Left forelimb (tissue), 1 donor: ENCODE data around the gene COL16A1.
"Not testable (repeated sequence)": the region's sequence is repeated elsewhere in the genome, so short reads cannot be mapped to it uniquely, and the experiment has no call there.

ENCODE experiments used
- DNase-seq: peaks from one replicate; pipeline ENCODE4 v3.0.0-alpha.2; 2018; ENCODE audit warnings: low spot score

The COL16A1 gene

DNA sequence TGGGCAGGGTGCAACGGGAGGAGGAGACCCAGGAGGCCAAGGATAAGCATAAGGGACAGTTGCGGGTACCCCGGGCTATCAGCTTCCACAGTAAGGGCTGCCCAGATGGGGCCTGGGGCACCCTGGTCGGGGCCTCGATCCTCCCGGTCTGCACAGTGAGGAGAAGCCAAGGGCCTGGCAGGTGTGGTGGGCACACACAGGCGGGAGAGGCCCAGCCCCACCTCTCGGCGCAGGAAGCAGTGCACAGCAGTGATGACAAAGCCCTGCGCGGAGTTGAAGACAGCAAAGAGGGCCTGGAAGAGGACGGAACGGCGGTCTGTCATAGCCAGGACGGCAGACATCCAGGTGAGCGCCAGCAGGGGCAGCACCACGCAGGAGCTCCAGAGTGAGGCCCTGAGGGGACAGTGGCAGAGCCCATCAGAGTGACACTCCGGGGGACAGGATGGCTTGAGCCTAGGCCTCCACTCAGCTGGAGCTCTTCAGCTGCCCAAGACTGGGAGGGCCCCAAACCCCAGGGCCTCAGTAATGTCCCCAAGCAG, 29.0 kb upstream of the COL16A1 start:
- no peak for DNase-seq

- DNase-seq, result no peak
Measured at GRCh38 chr1:31732343-31732742, 28.5 kb upstream of the COL16A1 start.

GRCh38 chr1:31731049-31731565, 27.3 kb upstream of the COL16A1 start:
- DNase-seq, result no peak

- DNase-seq, result no peak
Measured at GRCh38 chr1:31730336-31731048, 26.7 kb upstream of the COL16A1 start.

- DNase-seq, result no peak
Measured at GRCh38 chr1:31727849-31728248, 24.0 kb upstream of the COL16A1 start.

GRCh38 chr1:31727195-31727594, 23.4 kb upstream of the COL16A1 start:
- no peak for DNase-seq

DNA sequence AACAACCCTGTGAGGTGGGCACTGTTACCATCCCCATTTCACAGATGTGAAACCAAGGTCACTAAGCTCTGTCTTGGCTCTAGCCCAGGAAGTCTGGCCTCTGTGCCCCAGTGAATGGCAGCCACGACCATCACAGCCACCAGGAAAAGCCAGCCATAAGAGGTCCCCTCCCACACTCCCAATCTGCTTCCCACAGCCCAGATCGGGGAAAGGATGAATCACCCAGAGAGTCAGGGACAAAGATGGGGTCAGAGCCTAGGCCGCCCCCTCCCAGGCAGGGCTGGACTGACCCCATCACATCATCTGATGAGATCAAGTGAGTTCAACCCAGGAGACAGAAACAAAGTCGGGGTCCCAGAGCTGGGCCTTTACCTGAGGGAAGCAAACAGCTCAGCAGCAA, 22.9 kb upstream of the COL16A1 start:
- no peak for DNase-seq

DNA sequence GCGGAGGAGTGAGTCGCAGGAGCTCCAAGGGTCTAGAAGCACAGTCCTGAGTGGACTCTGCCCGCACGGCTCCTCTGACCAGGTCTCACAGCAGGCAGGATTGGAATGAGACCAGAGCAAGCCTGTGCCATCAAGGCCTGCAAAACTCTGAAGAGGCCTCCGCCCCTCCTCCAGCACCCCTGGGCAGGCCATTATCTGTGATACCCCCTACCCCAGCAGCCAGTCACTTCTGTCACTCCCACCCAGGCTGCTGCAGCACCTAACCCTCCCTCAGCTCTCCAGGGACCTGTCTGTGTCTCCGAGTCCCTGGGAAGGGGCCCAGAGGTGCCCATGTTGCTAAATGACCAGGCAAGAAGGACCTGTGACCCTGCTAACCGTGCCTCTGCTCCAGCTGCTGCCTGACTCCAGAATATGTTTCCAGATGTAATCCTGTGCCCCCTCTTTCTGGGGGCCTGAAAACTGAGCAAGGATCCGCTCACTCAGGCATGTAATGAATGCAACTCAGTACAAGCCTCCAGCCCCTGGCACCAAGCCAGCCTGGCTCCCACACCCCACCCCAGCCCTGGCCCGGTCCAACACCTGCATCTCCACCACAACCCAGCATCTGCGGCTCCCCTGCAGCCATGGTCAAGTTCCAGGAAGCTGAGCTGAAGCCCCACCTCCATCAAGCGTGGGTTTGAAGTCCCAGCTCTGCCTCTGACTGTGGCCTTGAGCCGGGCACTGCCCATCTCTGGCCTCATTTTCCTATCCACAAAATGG, 22.1 kb upstream of the COL16A1 start:
- no peak for DNase-seq

DNA sequence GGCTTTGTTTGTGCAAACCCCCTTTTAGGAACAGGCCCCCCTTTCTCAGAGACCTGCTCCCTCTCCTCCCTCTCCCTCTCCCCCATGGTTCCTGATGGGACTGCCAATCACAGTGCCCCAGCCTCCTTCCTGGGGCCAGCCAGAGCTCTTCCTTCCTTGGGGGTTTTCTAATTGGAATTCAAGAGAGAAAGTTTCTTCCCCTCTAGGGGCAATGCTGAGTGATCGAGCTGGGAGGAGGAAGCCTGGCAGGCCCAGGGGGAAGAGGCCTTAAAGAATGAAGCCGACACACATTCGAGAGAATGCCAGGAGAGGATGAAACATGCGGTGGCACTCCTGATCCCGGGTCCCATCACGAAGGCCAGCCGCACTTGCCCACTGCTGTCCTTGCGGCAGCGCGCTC, 21.3 kb upstream of the COL16A1 start:
- no peak for DNase-seq

DNA sequence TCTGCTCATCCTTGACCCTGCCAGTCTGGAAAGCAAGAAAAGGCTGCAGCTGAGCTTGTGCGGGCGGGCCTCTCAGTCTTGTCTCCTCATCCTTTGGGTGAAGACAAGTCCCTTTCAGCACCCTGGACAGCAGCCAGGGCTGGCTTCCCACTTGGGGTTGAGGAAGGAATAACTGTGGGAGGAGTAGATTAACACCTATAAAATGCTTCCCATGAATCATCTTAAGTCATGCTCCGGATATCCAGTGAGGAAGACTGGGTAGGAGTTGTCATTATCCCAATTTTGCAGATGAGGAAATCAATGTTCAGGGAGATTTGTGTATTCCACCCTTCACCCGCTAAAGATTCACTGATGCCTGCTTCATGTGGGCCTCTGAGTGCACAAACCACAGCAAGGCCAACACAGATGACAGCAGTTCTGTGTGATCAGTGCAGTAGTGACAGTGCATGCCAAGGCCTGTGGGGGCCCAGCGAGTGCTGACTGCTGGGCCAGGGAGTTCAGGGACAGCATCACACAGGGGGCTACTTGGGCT, 20.1 kb upstream of the COL16A1 start:
- peak; percentile 82 for DNase-seq

GRCh38 chr1:31718327-31718897, 14.6 kb upstream of the COL16A1 start:
- DNase-seq, result no peak

- no peak for DNase-seq
Measured at GRCh38 chr1:31717341-31717740, 13.5 kb upstream of the COL16A1 start.

- DNase-seq, result no peak
Measured at GRCh38 chr1:31715873-31716220, 12.0 kb upstream of the COL16A1 start.

GRCh38 chr1:31715087-31715872, 11.5 kb upstream of the COL16A1 start:
- peak; percentile 97 for DNase-seq

DNA sequence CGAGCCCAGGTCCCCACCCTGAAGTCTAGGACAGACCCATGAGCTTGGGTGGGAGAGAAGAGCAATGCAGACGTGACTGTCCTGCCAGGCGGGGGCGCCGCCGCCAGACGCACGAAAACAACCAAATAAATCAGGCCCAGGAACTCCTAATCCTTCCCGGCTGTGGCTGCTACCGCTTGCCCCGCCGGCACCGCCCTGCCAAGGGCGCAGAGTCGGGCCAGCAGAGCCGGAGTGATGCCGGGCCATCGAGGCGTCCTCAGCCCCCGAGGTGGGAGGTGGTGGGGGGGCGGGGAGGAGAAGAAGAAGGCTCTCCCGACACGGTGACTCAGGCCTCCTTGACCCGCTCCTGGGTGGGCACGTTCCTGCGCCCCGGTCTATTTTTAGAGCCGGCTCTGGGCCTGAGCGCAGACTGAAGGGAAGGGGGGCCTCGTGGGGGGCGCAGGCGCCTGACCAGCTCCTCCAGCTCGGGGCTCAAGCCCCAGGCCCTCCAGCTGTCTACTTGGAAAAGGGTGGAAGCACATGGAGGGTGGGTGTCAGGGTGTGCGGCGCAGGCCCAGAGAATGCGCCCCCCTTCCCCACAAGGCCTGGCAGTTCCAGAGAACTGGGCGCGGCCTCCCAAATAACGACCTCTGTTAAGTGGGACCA, 10.7 kb upstream of the COL16A1 start:
- DNase-seq, result peak; percentile 88

DNA sequence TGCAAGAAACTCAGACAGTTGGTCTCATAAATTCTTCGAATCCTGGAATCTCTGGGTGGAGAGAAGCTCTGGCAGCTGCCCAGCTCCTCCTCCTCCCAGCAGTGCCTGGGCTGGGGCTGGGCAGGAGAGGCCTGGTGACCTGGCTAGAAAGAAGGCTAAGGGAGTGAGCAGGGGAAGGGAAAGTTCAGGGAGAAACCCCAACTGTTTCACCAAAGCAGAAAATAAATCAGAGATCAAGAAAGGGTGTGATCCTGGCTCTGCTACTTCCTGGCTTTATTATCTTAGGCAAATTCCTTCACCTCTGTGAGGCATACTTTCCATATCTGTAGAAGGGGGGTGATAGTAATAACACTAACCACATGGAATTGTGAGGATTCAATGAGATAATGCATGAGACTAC, 8.8 kb upstream of the COL16A1 start:
- DNase-seq, result peak; percentile 73

DNA sequence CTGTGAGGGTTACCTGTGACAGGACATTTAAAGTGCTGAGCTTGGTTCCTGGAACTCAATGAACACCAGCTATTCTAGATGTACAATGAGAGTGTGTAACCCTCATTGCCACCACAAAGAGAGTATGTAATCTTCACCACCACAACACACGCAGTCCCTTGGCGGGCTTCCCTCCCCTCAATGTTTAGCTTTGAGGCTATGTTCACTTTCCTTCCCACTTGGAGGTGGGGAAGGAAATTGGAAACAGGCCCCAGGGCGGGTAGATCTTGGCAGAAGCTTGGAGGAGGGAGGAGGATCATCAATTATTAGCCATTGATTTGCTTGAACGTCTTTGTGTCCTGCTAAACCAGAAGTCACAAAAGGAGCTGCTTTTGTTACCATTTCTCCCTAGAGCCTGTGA, 8.3 kb upstream of the COL16A1 start:
- DNase-seq, result no peak

DNA sequence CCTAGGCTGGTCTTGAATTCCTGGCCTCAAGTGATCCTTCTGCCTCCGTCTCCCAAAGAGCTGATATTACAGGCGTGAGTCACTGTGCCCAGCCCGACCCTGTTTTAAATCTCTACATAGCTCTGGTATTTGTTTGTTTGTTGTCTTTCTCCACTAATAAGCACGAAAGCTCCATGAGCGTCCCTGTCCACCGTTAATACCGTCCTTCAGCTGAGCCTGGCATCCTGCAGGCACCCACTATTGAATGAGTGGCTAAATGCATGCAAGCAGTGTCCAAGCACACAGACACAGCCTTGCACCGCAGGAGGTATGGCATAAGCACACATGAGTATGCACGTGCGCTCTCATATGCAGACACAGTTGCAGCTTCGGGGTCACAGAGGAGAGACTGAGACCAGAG, 4.5 kb upstream of the COL16A1 start:
- DNase-seq, result no peak

DNA sequence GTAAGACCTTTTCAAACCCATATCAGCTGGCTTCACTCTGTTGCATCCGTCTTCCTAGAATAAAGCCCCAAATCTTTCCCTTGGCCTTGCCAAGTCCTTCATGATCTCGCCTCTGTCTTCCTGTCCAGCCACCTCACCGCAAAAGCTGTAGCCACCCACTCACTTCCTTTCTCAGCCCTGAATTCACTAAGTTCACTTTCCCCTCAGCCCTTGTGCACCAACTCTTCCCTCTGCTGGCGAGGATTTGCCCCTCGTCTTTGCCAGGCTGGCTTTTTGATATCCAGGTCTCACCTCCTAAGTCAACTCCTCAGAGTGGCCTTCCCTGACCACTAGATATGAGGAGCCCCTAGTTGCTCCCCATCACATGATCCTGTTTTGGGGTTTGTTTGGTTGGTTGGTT, 3.9 kb upstream of the COL16A1 start:
- no peak for DNase-seq

GRCh38 chr1:31707059-31707600, 3.3 kb upstream of the COL16A1 start:
- DNase-seq, result not testable (repeated sequence)
